ENCODE results near the gene UBN2. TPM values are rescaled to one million over a fixed set of nuclear protein-coding genes. Genes with fewer than 3 reads are reported as not detected.

UBN2 gene
- total RNA-seq, 1 experiment from 2014 or later = 14.8 TPM

DNA sequence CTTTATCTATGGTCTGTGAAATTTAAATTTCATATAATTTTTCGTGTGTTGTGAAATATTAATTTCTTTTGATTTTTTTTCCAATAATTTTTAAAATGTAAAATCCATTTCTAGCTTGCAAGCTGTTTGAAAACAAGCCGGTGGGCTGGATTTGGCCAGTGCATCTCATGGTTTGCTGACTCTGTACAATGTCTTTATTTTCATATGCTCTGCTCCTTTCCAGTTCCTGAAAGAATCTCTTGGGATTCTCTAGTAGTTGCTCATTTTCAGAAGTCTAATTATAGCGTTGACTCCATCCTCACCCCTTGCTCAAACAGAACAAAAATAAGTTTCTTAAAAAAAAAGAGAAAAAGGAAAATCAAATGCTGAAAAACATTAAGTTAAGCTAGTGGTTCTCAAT, 21.4 kb downstream of the UBN2 start:
- Histone ChIP-seq H4K20me1 (ENCODE audit: insufficient read depth) (no peaks in the 10 kb centered on the region), H3K27ac (ENCODE audit: low read depth, low read length) (no peak overlapping the region), H3K27me3 (ENCODE audit: insufficient read depth, low read length) (no peaks in the 10 kb centered on the region), H3K4me2 (ENCODE audit: low read length) (no peak overlapping the region), H3K9me3 (ENCODE audit: control insufficient read depth in 1 of 2, insufficient read depth in 1 of 2, low read depth in 1 of 2, low read length in 2 of 2) (no peaks in the 10 kb centered on the region), H3K79me2 (ENCODE audit: insufficient read depth, low read length) (no peaks in the 10 kb centered on the region), H3K36me3 (ENCODE audit: control insufficient read depth in 1 of 2, insufficient read depth in 2 of 2, low read length in 2 of 2) (peaks cover 5 to 12% of the 10 kb centered on the region in 2 experiments; a peak in 2 of 4 replicates), H3K9me2 (ENCODE audit: insufficient read depth) (no peaks in the 10 kb centered on the region), H3K4me3 (replicated peaks in 1 of 2; ENCODE audit: low read depth in 1 of 2, low read length in 2 of 2) (no peak overlapping the region), H3K9ac (ENCODE audit: low read length) (no peak overlapping the region), H2AFZ (ENCODE audit: low read depth, low read length, poor library complexity, severe bottlenecking) (no peak overlapping the region), H3K4me1 (ENCODE audit: control insufficient read depth in 1 of 2, insufficient read depth in 2 of 2, low read length in 2 of 2) (no peaks in the 10 kb centered on the region)
- POLR2A ChIA-PET = no interaction called here
- BruUV-seq (replicated peaks) = no TSS peak
- ATAC-seq = no peak
- CTCF ChIA-PET = no interaction called here
- no peak for DNase-seq (ENCODE audit: low read depth, low spot score)
- RAD21 ChIA-PET (ENCODE audit: low non-redundant PET in 1 of 2, low total read pairs in 2 of 2, uncharacterized antibody in 2 of 2, unreplicated experiment in 2 of 2) = no interaction called here
- TF ChIP-seq POLR2A (IDR thresholded peaks at IDR 0.05; ENCODE audit: borderline replicate concordance, extremely low read depth, insufficient read depth, insufficient read length) (no peak), YY1 (IDR thresholded peaks at IDR 0.05; ENCODE audit: extremely low read depth, insufficient replicate concordance, low read depth, low read length) (no peak), SIN3A (IDR thresholded peaks at IDR 0.05; ENCODE audit: low read depth) (no peak), ELF1 (IDR thresholded peaks at IDR 0.05; ENCODE audit: borderline replicate concordance, low read depth) (no peak), REST (IDR thresholded peaks at IDR 0.05; ENCODE audit: low read depth) (no peak), EGR1 (IDR thresholded peaks at IDR 0.05; ENCODE audit: low read depth) (no peak), ZFX (IDR thresholded peaks at IDR 0.05) (no peak), RAD21 (IDR thresholded peaks at IDR 0.05; ENCODE audit: low read depth) (no peak)
- TF ChIP-seq, protein P1, sequence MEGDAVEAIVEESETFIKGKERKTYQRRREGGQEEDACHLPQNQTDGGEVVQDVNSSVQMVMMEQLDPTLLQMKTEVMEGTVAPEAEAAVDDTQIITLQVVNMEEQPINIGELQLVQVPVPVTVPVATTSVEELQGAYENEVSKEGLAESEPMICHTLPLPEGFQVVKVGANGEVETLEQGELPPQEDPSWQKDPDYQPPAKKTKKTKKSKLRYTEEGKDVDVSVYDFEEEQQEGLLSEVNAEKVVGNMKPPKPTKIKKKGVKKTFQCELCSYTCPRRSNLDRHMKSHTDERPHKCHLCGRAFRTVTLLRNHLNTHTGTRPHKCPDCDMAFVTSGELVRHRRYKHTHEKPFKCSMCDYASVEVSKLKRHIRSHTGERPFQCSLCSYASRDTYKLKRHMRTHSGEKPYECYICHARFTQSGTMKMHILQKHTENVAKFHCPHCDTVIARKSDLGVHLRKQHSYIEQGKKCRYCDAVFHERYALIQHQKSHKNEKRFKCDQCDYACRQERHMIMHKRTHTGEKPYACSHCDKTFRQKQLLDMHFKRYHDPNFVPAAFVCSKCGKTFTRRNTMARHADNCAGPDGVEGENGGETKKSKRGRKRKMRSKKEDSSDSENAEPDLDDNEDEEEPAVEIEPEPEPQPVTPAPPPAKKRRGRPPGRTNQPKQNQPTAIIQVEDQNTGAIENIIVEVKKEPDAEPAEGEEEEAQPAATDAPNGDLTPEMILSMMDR (IDR thresholded peaks at IDR 0.05 in 2 of 3, conservative IDR thresholded peaks at IDR 0.05 in 1 of 3; ENCODE audit: borderline replicate concordance in 1 of 3, insufficient read depth in 1 of 3, low read depth in 2 of 3, low read length in 2 of 3) = no peak
- TF ChIP-seq, protein P2, sequence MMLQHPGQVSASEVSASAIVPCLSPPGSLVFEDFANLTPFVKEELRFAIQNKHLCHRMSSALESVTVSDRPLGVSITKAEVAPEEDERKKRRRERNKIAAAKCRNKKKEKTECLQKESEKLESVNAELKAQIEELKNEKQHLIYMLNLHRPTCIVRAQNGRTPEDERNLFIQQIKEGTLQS (IDR thresholded peaks at IDR 0.05) = no peak
- intact Hi-C loops (cut with micrococcal nuclease) = no loop called here
